Right lobe of liver (tissue), 4 donors: ENCODE measurements around the gene LLGL2.

ENCODE experiments used
- POLR2A ChIP-seq: fragments of 450-650 bp; IDR thresholded peaks from one replicate; pipeline ENCODE4 v1.6.1; 2017; ENCODE audit warnings: antibody characterized with exemption, mild to moderate bottlenecking
- TF ChIP-seq, protein P1 (sequence below), 4 donors: fragments of 200-600 bp in 3 of 4; fragments of 450-650 bp in 1 of 4; IDR thresholded peaks; one replicate each; pipeline versions ENCODE4 v1.5.1 to v1.8.0; 2016 to 2022; ENCODE audit warnings: antibody characterized with exemption in 4 of 4, mild to moderate bottlenecking in 2 of 4
- donor health status: DM: no; HTN: no; CAD: no.
- donor health status: DM: no; HTN: no; CAD: no.
- donor health status: DM: no; HTN: yes; CAD: no.

DNA sequence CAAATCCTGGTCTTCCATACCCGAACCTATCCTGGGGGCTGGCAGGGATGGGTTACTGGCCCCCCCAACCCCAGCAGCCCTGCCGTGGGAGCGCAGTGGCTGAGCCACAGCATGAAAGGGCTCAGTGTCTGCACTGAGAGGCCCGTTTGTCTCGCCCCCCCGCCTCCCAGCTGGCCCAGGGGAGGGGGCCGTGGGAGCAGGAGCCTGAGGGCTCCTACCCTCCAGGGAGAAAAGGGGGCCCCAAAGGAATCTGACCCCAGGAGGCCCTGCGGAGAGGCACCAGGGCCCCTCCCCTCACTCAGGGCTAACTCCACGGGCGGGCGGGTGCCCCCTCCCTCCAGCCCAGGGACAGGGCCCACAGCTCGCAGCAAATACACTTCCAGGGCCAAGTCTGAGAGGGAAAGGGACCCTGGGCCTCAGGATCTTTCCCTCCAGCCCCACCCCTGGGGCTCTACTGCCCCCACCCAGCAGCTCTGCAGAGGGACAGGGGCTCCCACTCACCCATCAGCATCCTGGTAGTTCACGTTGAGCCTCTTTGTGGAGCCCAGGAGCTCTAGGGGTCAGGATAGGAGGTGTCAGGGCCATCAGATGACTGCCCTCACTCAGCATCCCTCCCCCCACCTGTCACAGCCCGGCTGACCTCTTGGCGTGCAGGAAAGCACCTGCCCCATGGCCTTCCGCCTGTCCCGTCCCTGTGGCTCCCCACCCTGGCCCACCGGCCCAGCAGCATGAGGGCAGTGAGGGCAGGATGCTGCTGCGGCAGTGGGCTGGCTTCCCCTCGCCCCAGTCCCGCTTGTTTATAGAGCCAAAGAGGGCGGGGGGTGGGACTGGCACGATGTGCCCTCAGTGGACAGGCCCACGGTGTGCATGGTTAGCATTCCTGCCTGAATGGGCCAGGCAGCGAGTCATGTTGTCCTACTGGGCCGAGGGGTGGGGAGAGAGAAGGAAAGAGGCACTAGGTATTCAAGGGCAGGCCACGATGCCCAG lies 17.5 kb upstream of the LLGL2 start:
- TF ChIP-seq, protein P1, sequence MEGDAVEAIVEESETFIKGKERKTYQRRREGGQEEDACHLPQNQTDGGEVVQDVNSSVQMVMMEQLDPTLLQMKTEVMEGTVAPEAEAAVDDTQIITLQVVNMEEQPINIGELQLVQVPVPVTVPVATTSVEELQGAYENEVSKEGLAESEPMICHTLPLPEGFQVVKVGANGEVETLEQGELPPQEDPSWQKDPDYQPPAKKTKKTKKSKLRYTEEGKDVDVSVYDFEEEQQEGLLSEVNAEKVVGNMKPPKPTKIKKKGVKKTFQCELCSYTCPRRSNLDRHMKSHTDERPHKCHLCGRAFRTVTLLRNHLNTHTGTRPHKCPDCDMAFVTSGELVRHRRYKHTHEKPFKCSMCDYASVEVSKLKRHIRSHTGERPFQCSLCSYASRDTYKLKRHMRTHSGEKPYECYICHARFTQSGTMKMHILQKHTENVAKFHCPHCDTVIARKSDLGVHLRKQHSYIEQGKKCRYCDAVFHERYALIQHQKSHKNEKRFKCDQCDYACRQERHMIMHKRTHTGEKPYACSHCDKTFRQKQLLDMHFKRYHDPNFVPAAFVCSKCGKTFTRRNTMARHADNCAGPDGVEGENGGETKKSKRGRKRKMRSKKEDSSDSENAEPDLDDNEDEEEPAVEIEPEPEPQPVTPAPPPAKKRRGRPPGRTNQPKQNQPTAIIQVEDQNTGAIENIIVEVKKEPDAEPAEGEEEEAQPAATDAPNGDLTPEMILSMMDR (IDR thresholded peaks at IDR 0.05), result no peak
- TF ChIP-seq POLR2A, result no peak
